Nephron progenitor cell (in vitro differentiated cells): Measurements from ENCODE around the gene CNR1.
"Not testable (repeated sequence)": the region's sequence is repeated elsewhere in the genome, so short reads cannot be mapped to it uniquely, and the experiment has no call there.

Experiments
- DNase-seq: peaks from one replicate; pipeline ENCODE4 v3.0.0; 2021
- H3K27ac Mint-ChIP-seq: 2 replicates; pipeline ENCODE4 v1.8.0; 2021; ENCODE audit warnings: mild to moderate bottlenecking, moderate library complexity, mixed read lengths
- H3K27me3 Mint-ChIP-seq: 2 replicates; pipeline ENCODE4 v1.8.0; 2021; ENCODE audit warnings: mild to moderate bottlenecking, low read depth, mixed read lengths; ENCODE audit not compliant: poor library complexity
- H3K36me3 Mint-ChIP-seq: 2 replicates; pipeline ENCODE4 v1.8.0; 2021; ENCODE audit warnings: low read depth, mixed read lengths
- H3K4me1 Mint-ChIP-seq: 2 replicates; pipeline ENCODE4 v1.8.0; 2021; ENCODE audit warnings: mixed read lengths
- H3K4me3 Mint-ChIP-seq: 2 replicates; pipeline ENCODE4 v1.8.0; 2021; ENCODE audit warnings: mild to moderate bottlenecking, moderate library complexity, mixed read lengths
- H3K9me3 Mint-ChIP-seq: 2 replicates; pipeline ENCODE4 v1.8.0; 2021; ENCODE audit warnings: mild to moderate bottlenecking, moderate library complexity, mixed read lengths
- CTCF ChIP-seq: fragments of 200-600 bp; sonication (generic); IDR thresholded peaks from 2 replicates; pipeline ENCODE4 v1.5.0; 2021; ENCODE audit warnings: antibody characterized with exemption

CNR1 gene

GRCh38 chr6:88165844-88166492 lies at the start of gene CNR1:
TSS of gene CNR1 (minus strand) at chr6:88166347. CDS start at chr6:88145274, 21,073 bp downstream.
- Mint-ChIP-seq H3K4me3 (peak within 1 kb of the TSS; percentile 90), H3K27me3 (peaks cover 47% of the 10 kb centered on the region), H3K4me1 (peaks cover 36% of the 10 kb centered on the region), H3K36me3 (no peaks in the 10 kb centered on the region), H3K9me3 (no peaks in the 10 kb centered on the region), H3K27ac (peak within 1 kb of the TSS; percentile 90)
- no peak for TF ChIP-seq CTCF
- peak; percentile 75 for DNase-seq

GRCh38 chr6:88211446-88211845 lies 45.3 kb upstream of the CNR1 start:
- no peak overlapping the region for H3K27ac Mint-ChIP-seq
- no peaks in the 10 kb centered on the region for H3K4me1 Mint-ChIP-seq
- no peak for TF ChIP-seq CTCF
- no peaks in the 10 kb centered on the region for H3K36me3 Mint-ChIP-seq
- no peak overlapping the region for H3K4me3 Mint-ChIP-seq
- no peaks in the 10 kb centered on the region for H3K9me3 Mint-ChIP-seq
- peaks cover 7% of the 10 kb centered on the region for H3K27me3 Mint-ChIP-seq
- no peak for DNase-seq

- Mint-ChIP-seq H3K4me3 (no peak overlapping the region), H3K36me3 (no peaks in the 10 kb centered on the region), H3K9me3 (peaks cover 11% of the 10 kb centered on the region), H3K27ac (no peak overlapping the region), H3K27me3 (peaks cover 2% of the 10 kb centered on the region), H3K4me1 (no peaks in the 10 kb centered on the region)
- no peak for TF ChIP-seq CTCF
- DNase-seq, result no peak
Observed at GRCh38 chr6:88209301-88209700, 43.2 kb upstream of the CNR1 start.

- Mint-ChIP-seq H3K27me3 (peaks cover 2% of the 10 kb centered on the region), H3K27ac (no peak overlapping the region), H3K4me1 (no peaks in the 10 kb centered on the region), H3K4me3 (no peak overlapping the region), H3K36me3 (no peaks in the 10 kb centered on the region), H3K9me3 (peaks cover 17% of the 10 kb centered on the region)
- TF ChIP-seq CTCF, result no peak
- no peak for DNase-seq
Observed at GRCh38 chr6:88208726-88209125, 42.6 kb upstream of the CNR1 start.

GRCh38 chr6:88201734-88202133 lies 35.6 kb upstream of the CNR1 start:
- H3K4me3 Mint-ChIP-seq, H3K4me1 Mint-ChIP-seq, H3K27ac Mint-ChIP-seq, H3K27me3 Mint-ChIP-seq, DNase-seq, H3K36me3 Mint-ChIP-seq: not testable (repeated sequence)
- H3K9me3 Mint-ChIP-seq, result peaks cover 39% of the 10 kb centered on the region

- H3K4me3 Mint-ChIP-seq, result no peak overlapping the region
- H3K27me3 Mint-ChIP-seq, result peaks cover 7% of the 10 kb centered on the region
- H3K36me3 Mint-ChIP-seq, result no peaks in the 10 kb centered on the region
Observed at GRCh38 chr6:88184921-88185320, 18.8 kb upstream of the CNR1 start.

More at GRCh38 chr6:88184921-88185320, 18.8 kb upstream of the CNR1 start:
- no peak for TF ChIP-seq CTCF
- peaks cover 3% of the 10 kb centered on the region for H3K9me3 Mint-ChIP-seq
- no peaks in the 10 kb centered on the region for H3K4me1 Mint-ChIP-seq
- no peak overlapping the region for H3K27ac Mint-ChIP-seq
- no peak for DNase-seq
